ENCODE measurements around the gene WDR70.

- TF ChIP-seq CTCF (IDR thresholded peaks at IDR 0.05; ENCODE audit: control extremely low read depth in 1 of 3, insufficient read depth in 1 of 3, low read depth in 1 of 3, low read length in 3 of 3) (no peak), SRF (IDR thresholded peaks at IDR 0.05; ENCODE audit: low read depth, low read length) (no peak), TCF12 (IDR thresholded peaks at IDR 0.05; ENCODE audit: low read depth, low read length) (no peak), CBX5 (IDR thresholded peaks at IDR 0.05; ENCODE audit: low read depth, low read length) (no peak), POLR2AphosphoS5 (IDR thresholded peaks at IDR 0.05; ENCODE audit: low read depth, low read length) (no peak), EP300 (IDR thresholded peaks at IDR 0.05; ENCODE audit: borderline replicate concordance in 1 of 2, low read depth in 2 of 2, low read length in 2 of 2) (no peak), SIN3A (conservative IDR thresholded peaks at IDR 0.05 in 1 of 2, IDR thresholded peaks at IDR 0.05 in 1 of 2; ENCODE audit: low read depth in 1 of 2, low read length in 2 of 2) (no peak), ATF3 (IDR thresholded peaks at IDR 0.05; ENCODE audit: insufficient read depth, low read depth, low read length) (no peak), POLR2A (IDR thresholded peaks at IDR 0.05; ENCODE audit: control extremely low read depth in 1 of 2, low read depth in 2 of 2, low read length in 2 of 2) (no peak)
These were observed 17.2 kb downstream of the WDR70 start for GRCh38 chr5:37396352-37396751.
